Right lobe of liver (tissue), 4 donors: ENCODE measurements around the gene SORBS2.

Experiments
- POLR2A ChIP-seq: fragments of 450-650 bp; IDR thresholded peaks from one replicate; pipeline ENCODE4 v1.6.1; 2017; ENCODE audit warnings: antibody characterized with exemption, mild to moderate bottlenecking
- TF ChIP-seq, protein P1 (sequence below), 4 donors: fragments of 200-600 bp in 3 of 4; fragments of 450-650 bp in 1 of 4; IDR thresholded peaks; one replicate each; pipeline versions ENCODE4 v1.5.1 to v1.8.0; 2016 to 2022; ENCODE audit warnings: antibody characterized with exemption in 4 of 4, mild to moderate bottlenecking in 2 of 4
- donor health status: DM: no; HTN: no; CAD: no.
- donor health status: DM: no; HTN: no; CAD: no.
- donor health status: DM: no; HTN: yes; CAD: no.

DNA sequence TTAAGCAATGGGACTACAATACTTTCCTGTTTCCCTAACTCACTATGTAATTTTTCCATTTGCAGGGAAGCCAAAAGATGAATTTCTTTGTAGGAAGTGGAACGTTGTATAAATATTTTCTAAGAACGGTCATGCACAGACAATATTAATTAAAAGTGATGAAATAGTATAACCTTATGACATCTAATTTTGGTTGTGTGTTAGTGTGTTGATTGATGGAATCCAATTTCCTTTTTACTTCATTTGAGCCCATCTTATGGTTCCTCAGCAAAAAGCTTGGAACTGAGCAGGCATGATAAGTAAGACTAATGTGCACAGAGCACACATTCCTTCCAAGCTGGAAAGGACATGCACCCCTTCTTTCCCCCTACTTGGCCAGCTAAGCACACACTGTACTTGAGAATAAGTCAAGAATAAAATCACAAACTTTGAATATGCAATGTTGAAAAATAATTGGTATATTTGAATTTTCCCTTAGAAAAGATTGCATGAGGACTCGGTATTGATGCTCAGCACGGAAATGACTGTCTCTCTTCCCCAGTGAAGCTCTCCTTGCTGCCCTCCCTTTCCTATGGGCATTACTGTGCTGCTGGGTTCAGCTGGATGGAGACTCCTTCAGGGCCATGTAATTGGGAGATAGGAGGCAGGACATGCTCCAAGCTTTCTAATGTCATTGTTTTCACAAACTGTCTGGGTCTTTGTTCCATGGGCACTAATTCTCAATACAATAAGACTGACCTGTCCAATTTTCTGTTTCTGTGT is 257.4 kb downstream of the SORBS2 start:
- TF ChIP-seq POLR2A: no peak
- TF ChIP-seq, protein P1, sequence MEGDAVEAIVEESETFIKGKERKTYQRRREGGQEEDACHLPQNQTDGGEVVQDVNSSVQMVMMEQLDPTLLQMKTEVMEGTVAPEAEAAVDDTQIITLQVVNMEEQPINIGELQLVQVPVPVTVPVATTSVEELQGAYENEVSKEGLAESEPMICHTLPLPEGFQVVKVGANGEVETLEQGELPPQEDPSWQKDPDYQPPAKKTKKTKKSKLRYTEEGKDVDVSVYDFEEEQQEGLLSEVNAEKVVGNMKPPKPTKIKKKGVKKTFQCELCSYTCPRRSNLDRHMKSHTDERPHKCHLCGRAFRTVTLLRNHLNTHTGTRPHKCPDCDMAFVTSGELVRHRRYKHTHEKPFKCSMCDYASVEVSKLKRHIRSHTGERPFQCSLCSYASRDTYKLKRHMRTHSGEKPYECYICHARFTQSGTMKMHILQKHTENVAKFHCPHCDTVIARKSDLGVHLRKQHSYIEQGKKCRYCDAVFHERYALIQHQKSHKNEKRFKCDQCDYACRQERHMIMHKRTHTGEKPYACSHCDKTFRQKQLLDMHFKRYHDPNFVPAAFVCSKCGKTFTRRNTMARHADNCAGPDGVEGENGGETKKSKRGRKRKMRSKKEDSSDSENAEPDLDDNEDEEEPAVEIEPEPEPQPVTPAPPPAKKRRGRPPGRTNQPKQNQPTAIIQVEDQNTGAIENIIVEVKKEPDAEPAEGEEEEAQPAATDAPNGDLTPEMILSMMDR (IDR thresholded peaks at IDR 0.05): no peak
